HCT116 (cell line): Measurements from ENCODE around the gene POP5. TPM values are rescaled to one million over a fixed set of nuclear protein-coding genes. Genes with fewer than 3 reads are reported as not detected.

Experiments used
- ATAC-seq: fragments of 200-7000 bp; cut with Tn5 transposase; 2 replicates; pipeline ENCODE4 v1.9.1; 2020; ENCODE audit warnings: mild to moderate bottlenecking, moderate library complexity
- BruUV-seq: library from RNA; stranded (reverse); fragments of 400-500 nt; replicated peaks from 2 replicates; lab custom pipeline; 2021; lab: Mats Ljungman, UMichigan
- CTCF ChIA-PET: fragments of 300-600 bp; sonication (Branson Sonifier 250); formaldehyde crosslinking; loops from one replicate; lab custom pipeline; 2021; ENCODE audit warnings: antibody characterized with exemption; lab: Charles Lee
- POLR2A ChIA-PET: fragments of 300-600, 350-600 bp; sonication (Branson Sonifier 250); formaldehyde crosslinking; loops from one replicate; lab custom pipeline; 2021; ENCODE audit warnings: antibody characterized with exemption; lab: Charles Lee
- RAD21 ChIA-PET, 2 experiments: fragments of 300-600 bp; sonication (Branson Sonifier 250); formaldehyde crosslinking; loops; one replicate each; lab custom pipeline; 2023; ENCODE audit warnings: low total read pairs in 2 of 2; ENCODE audit not compliant: uncharacterized antibody in 2 of 2, unreplicated experiment in 2 of 2, low non-redundant PET in 1 of 2; lab: Charles Lee
- DNase-seq: peaks from one replicate; pipeline ENCODE4 v3.0.0-alpha.2; 2010; ENCODE audit warnings: low read depth, low spot score
- H2AFZ ChIP-seq: fragments of 200-600 bp; shearing (Covaris generic), sonication (generic); 2 replicates; pipeline ENCODE4 v1.6.1; 2017; ENCODE audit warnings: low read depth, mixed run types, mixed read lengths, antibody characterized with exemption, low read length; ENCODE audit not compliant: poor library complexity, severe bottlenecking
- H3K27ac ChIP-seq: 2 replicates; pipeline ENCODE4 v1.5.1; 2012; ENCODE audit warnings: low read depth, low read length
- H3K27me3 ChIP-seq: fragments of 200-600 bp; sonication (generic); 2 replicates; pipeline ENCODE4 v1.6.1; 2016; ENCODE audit warnings: mixed run types, low read length, mixed read lengths; ENCODE audit not compliant: insufficient read depth
- H3K36me3 ChIP-seq, 2 experiments: fragments of 200-500 bp in 1 of 2; fragments of 200-600 bp in 1 of 2; sonication (Bioruptor generic) in 1 of 2; sonication (generic) in 1 of 2; 2 replicates each; pipeline versions ENCODE4 v1.5.1 to v1.6.1; 2014 to 2016; ENCODE audit warnings: low read length in 2 of 2, inconsistent platforms in 1 of 2, mixed read lengths in 1 of 2, mixed run types in 1 of 2; ENCODE audit not compliant: insufficient read depth in 2 of 2, control insufficient read depth in 1 of 2
- H3K4me1 ChIP-seq, 2 experiments: fragments of 200-600 bp in 1 of 2; sonication (generic) in 1 of 2; 2 replicates each; pipeline versions ENCODE4 v1.5.1 to v1.6.1; 2012 to 2017; ENCODE audit warnings: low read length in 2 of 2, inconsistent platforms in 1 of 2, mild to moderate bottlenecking in 1 of 2, mixed read lengths in 1 of 2, mixed run types in 1 of 2, moderate library complexity in 1 of 2; ENCODE audit not compliant: insufficient read depth in 2 of 2, control insufficient read depth in 1 of 2
- H3K4me2 ChIP-seq: fragments of 200-600 bp; sonication (generic); 2 replicates; pipeline ENCODE4 v1.6.1; 2017; ENCODE audit warnings: mixed run types, low read length, mixed read lengths
- H3K4me3 ChIP-seq, 2 experiments: fragments of 200-600 bp in 1 of 2; sonication (generic) in 1 of 2; replicated peaks in 1 of 2; 2 replicates each; pipeline ENCODE4 v1.5.1; 2011 to 2016; ENCODE audit warnings: low read length in 2 of 2, control low read depth in 1 of 2, low read depth in 1 of 2, mild to moderate bottlenecking in 1 of 2, mixed read lengths in 1 of 2, mixed run types in 1 of 2
- H3K79me2 ChIP-seq: fragments of 200-600 bp; sonication (generic); 2 replicates; pipeline ENCODE4 v1.6.1; 2017; ENCODE audit warnings: mild to moderate bottlenecking, mixed run types, low read length, moderate library complexity, mixed read lengths; ENCODE audit not compliant: insufficient read depth
- H3K9ac ChIP-seq: fragments of 200-600 bp; sonication (generic); 2 replicates; pipeline ENCODE4 v1.6.1; 2016; ENCODE audit warnings: low read length, mixed read lengths
- H3K9me2 ChIP-seq: fragments of 200-600 bp; sonication (generic), shearing (Covaris generic); 2 replicates; pipeline ENCODE4 v1.6.1; 2017; ENCODE audit warnings: mixed run types, mild to moderate bottlenecking, moderate library complexity; ENCODE audit not compliant: insufficient read depth
- H3K9me3 ChIP-seq, 2 experiments: fragments of 200-500 bp in 1 of 2; fragments of 200-600 bp in 1 of 2; sonication (Bioruptor generic) in 1 of 2; sonication (generic) in 1 of 2; 2 replicates each; pipeline ENCODE4 v1.6.1; 2014 to 2017; ENCODE audit warnings: low read length in 2 of 2, mixed read lengths in 2 of 2, inconsistent platforms in 1 of 2, low read depth in 1 of 2, mild to moderate bottlenecking in 1 of 2, mixed run types in 1 of 2, moderate library complexity in 1 of 2; ENCODE audit not compliant: control insufficient read depth in 1 of 2, insufficient read depth in 1 of 2
- H4K20me1 ChIP-seq: fragments of 200-600 bp; sonication (generic), shearing (Covaris generic); 2 replicates; pipeline ENCODE4 v1.6.1; 2017; ENCODE audit warnings: mixed run types, mild to moderate bottlenecking, moderate library complexity; ENCODE audit not compliant: insufficient read depth
- CEBPB ChIP-seq: IDR thresholded peaks from 2 replicates; pipeline ENCODE4 v1.6.1; 2012; ENCODE audit warnings: low read depth
- EZH2phosphoT487 ChIP-seq: fragments of 200-600 bp; IDR thresholded peaks from 2 replicates; pipeline ENCODE4 v1.6.1; 2018; ENCODE audit warnings: antibody characterized with exemption, borderline replicate concordance
- MAX ChIP-seq: IDR thresholded peaks from 2 replicates; pipeline ENCODE4 v1.6.1; 2012
- SP1 ChIP-seq: IDR thresholded peaks from 2 replicates; pipeline ENCODE4 v1.6.1; 2012; ENCODE audit warnings: low read depth
- SRF ChIP-seq: IDR thresholded peaks from 2 replicates; pipeline ENCODE4 v1.6.1; 2012; ENCODE audit warnings: low read depth
- YY1 ChIP-seq: IDR thresholded peaks from 2 replicates; pipeline ENCODE4 v1.6.1; 2011; ENCODE audit warnings: low read length, low read depth, moderate library complexity, mild to moderate bottlenecking; ENCODE audit not compliant: insufficient replicate concordance; ENCODE audit errors: extremely low read depth
- ZBTB33 ChIP-seq: IDR thresholded peaks from 2 replicates; pipeline ENCODE4 v1.6.1; 2011; ENCODE audit warnings: mild to moderate bottlenecking, low read length, moderate library complexity; ENCODE audit not compliant: insufficient replicate concordance; ENCODE audit errors: extremely low read depth
- ZFX ChIP-seq: fragments of 450-650 bp; IDR thresholded peaks from 2 replicates; pipeline ENCODE4 v1.6.1; 2017
- intact Hi-C: fragments of 100-400 bp; cut with micrococcal nuclease; formaldehyde crosslinking; loops from 2 replicates; pipeline ENCODE4 v1.10.0; 2022
- total RNA-seq: library from RNA; stranded (reverse); gene quantifications from one replicate; pipeline ENCODE4 v1.2.1, GENCODE V29; 2021; ENCODE audit not compliant: unreplicated experiment

POP5 gene
- total RNA-seq, 1 experiment from 2014 or later = 66.9 TPM

GRCh38 chr12:120586206-120586605 lies 5.0 kb upstream of the POP5 start:
- ATAC-seq = no peak
- TF ChIP-seq YY1 = no peak
- TF ChIP-seq ZFX = no peak
- TF ChIP-seq CEBPB = no peak
- no peak for TF ChIP-seq SRF
- no peak for TF ChIP-seq ZBTB33
- no peak for TF ChIP-seq MAX
- no peak for TF ChIP-seq EZH2phosphoT487
- TF ChIP-seq SP1 = no peak

More at GRCh38 chr12:120586206-120586605, 5.0 kb upstream of the POP5 start:
- Histone ChIP-seq H3K36me3 (no peaks in the 10 kb centered on the region), H3K79me2 (no peaks in the 10 kb centered on the region), H3K27ac (no peak overlapping the region), H3K4me2 (no peak overlapping the region), H3K4me3 (no peak overlapping the region), H3K27me3 (no peaks in the 10 kb centered on the region), H3K9me3 (no peaks in the 10 kb centered on the region), H4K20me1 (no peaks in the 10 kb centered on the region), H3K9ac (no peak overlapping the region), H3K9me2 (no peaks in the 10 kb centered on the region), H3K4me1 (peaks cover 10 to 34% of the 10 kb centered on the region in 2 experiments), H2AFZ (no peak overlapping the region)
- ChIA-PET CTCF (no interaction called here), POLR2A (no interaction called here), RAD21 (no interaction called here)
- intact Hi-C loops = no loop called here
- BruUV-seq = no TSS peak
- DNase-seq = no peak
